Endothelial cell (in vitro differentiated cells): Measurements from ENCODE around the gene SAYSD1. TPM values are rescaled to one million over a fixed set of nuclear protein-coding genes. Genes with fewer than 3 reads are reported as not detected.

Experiments
- DNase-seq: peaks from one replicate; pipeline ENCODE4 v3.0.0; 2021; ENCODE audit warnings: low spot score
- H3K27ac Mint-ChIP-seq: one replicate; pipeline ENCODE4 v1.8.0; 2021; ENCODE audit warnings: mixed read lengths, inconsistent platforms; ENCODE audit not compliant: unreplicated experiment
- H3K27me3 Mint-ChIP-seq: one replicate; pipeline ENCODE4 v1.8.0; 2021; ENCODE audit warnings: mild to moderate bottlenecking, moderate library complexity, mixed read lengths, inconsistent platforms; ENCODE audit not compliant: unreplicated experiment
- H3K36me3 Mint-ChIP-seq: one replicate; pipeline ENCODE4 v1.8.0; 2021; ENCODE audit warnings: mild to moderate bottlenecking, low read depth, mixed read lengths, inconsistent platforms; ENCODE audit not compliant: unreplicated experiment
- H3K4me1 Mint-ChIP-seq: one replicate; pipeline ENCODE4 v1.8.0; 2021; ENCODE audit warnings: mild to moderate bottlenecking, mixed read lengths, inconsistent platforms; ENCODE audit not compliant: unreplicated experiment
- H3K4me3 Mint-ChIP-seq: one replicate; pipeline ENCODE4 v1.8.0; 2021; ENCODE audit warnings: mild to moderate bottlenecking, mixed read lengths, inconsistent platforms; ENCODE audit not compliant: unreplicated experiment
- H3K9me3 Mint-ChIP-seq: one replicate; pipeline ENCODE4 v1.8.0; 2021; ENCODE audit warnings: mixed read lengths, inconsistent platforms; ENCODE audit not compliant: unreplicated experiment
- total RNA-seq: library from RNA; stranded (reverse); fragmentation: NEBNext Ultra II Directional; extraction: Animal tissue kit (Norgen Biotek cat#: 25700); gene quantifications from one replicate; pipeline ENCODE4 v1.2.1, GENCODE V29; 2021; ENCODE audit not compliant: unreplicated experiment
- TF ChIP-seq, protein P1 (sequence below): fragments of 200-600 bp; sonication (generic); IDR thresholded peaks from one replicate; pipeline ENCODE4 v1.5.0; 2021; ENCODE audit warnings: antibody characterized with exemption; ENCODE audit not compliant: unreplicated experiment

SAYSD1 gene
- total RNA-seq, 1 donor from 2014 or later, result 10.8 TPM

DNA sequence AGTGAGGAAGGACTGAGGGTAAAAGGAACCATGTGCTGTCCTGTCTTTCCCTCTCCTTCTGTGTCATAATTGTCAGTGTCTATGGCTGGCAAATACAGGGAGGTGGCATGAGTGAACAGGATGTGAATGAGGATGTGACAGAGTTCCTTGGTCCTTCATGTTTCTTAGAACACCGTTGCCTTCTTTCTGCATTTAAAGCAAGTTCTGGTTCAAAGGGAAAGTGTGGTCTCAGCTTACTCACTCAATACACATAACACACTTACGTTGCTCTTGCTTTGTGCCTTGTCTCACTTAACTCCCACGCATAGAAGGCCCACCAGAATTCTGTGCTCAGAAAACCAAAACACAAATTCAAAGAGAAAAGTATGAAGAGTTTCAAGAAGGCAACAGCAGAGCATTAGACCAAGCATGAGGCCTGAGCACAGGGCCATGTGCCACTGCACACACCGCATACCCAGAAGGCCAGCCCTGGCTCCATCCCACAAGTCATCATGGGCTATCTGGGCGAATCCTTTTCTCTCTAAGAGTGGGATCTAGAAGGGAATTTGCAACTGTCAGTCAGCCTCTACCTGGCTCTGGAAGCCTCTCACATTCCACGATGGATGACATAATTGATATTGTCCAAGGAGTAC is 38.9 kb upstream of the SAYSD1 start:
- Mint-ChIP-seq H3K9me3 (no peaks in the 10 kb centered on the region), H3K27ac (no peak overlapping the region), H3K4me3 (no peak overlapping the region), H3K27me3 (peaks cover 4% of the 10 kb centered on the region), H3K36me3 (no peaks in the 10 kb centered on the region), H3K4me1 (peaks cover 19% of the 10 kb centered on the region)
- no peak for DNase-seq
- TF ChIP-seq, protein P1, sequence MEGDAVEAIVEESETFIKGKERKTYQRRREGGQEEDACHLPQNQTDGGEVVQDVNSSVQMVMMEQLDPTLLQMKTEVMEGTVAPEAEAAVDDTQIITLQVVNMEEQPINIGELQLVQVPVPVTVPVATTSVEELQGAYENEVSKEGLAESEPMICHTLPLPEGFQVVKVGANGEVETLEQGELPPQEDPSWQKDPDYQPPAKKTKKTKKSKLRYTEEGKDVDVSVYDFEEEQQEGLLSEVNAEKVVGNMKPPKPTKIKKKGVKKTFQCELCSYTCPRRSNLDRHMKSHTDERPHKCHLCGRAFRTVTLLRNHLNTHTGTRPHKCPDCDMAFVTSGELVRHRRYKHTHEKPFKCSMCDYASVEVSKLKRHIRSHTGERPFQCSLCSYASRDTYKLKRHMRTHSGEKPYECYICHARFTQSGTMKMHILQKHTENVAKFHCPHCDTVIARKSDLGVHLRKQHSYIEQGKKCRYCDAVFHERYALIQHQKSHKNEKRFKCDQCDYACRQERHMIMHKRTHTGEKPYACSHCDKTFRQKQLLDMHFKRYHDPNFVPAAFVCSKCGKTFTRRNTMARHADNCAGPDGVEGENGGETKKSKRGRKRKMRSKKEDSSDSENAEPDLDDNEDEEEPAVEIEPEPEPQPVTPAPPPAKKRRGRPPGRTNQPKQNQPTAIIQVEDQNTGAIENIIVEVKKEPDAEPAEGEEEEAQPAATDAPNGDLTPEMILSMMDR, result no peak

DNA sequence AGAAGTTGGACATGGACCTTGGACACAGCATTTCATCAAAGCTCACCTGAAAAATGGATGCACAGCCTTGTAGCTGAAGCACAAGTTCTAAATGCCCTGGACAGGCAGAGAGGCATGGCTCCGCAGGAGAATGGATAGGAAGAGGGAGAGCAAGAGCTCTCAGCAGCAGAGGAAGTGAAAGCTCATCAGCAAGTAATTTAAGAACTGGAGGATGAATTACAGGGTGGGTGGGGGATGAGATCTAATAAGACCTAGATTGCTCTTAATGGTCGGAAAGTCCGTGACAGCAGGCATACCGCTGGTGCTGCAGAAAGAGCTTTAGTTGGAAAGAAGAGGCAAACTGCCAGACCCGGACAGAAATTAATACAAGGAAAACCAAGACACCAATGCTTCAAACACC is 37.3 kb upstream of the SAYSD1 start:
- TF ChIP-seq, protein P1, result no peak
- Mint-ChIP-seq H3K4me1 (peaks cover 19% of the 10 kb centered on the region), H3K4me3 (no peak overlapping the region), H3K27me3 (peaks cover 4% of the 10 kb centered on the region), H3K9me3 (no peaks in the 10 kb centered on the region), H3K27ac (no peak overlapping the region), H3K36me3 (no peaks in the 10 kb centered on the region)
- no peak for DNase-seq

DNA sequence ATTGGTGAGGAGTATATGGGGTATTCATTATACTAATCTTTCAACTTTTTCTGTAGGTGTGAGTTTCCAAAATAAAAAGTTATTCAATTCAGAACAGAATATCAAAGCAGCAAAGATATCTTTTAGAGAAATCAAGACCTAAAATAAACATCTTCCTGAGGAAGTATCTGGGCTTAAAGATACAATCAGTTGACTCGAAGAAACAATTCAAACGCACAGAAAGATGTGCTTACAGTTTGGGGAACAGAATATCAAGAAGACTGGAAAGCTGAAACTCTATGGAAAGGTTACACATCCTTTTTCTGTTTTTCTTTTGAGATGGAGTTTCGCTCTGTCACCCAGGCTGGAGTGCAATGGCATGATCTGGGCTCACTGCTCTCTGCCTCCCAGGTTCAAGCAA is 36.2 kb upstream of the SAYSD1 start:
- no peak for DNase-seq
- peaks cover 19% of the 10 kb centered on the region for H3K4me1 Mint-ChIP-seq
- no peaks in the 10 kb centered on the region for H3K36me3 Mint-ChIP-seq
- H3K9me3 Mint-ChIP-seq, result no peaks in the 10 kb centered on the region
- H3K4me3 Mint-ChIP-seq, result no peak overlapping the region
- H3K27ac Mint-ChIP-seq, result no peak overlapping the region
- H3K27me3 Mint-ChIP-seq, result peaks cover 4% of the 10 kb centered on the region
- TF ChIP-seq, protein P1, result no peak

DNA sequence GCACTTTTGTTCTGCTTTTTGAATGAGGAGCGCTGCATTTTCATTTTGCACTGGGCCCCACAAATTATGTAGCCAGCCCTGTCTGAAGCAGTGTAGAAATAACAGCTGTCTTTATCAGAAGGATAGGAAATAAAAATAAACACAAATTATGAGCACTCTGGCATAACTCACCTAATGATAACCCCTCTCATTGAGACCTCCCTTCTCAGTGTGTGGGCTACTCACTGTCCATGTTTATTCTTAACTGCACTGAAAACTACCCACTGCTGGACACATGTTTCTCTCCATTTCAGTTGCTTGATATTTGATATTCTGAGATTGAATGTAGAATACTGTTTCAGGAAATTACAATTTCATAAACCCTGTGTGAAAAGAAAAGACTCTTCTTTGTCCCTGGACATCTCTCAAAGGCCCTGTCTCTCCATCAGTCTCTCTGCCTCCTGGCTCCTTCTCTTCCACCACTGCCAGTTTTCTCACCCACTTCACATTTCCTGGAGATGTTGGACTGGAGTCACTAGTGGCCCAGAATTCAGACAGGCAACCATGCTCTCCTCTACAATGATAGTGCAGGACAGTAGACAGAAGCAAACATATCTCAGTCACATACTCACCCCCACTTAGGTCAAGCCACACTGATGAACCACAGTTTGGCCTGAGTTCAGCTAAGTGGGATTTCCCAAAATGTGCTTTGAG is 29.6 kb upstream of the SAYSD1 start:
- Mint-ChIP-seq H3K27ac (no peak overlapping the region), H3K36me3 (no peaks in the 10 kb centered on the region), H3K9me3 (no peaks in the 10 kb centered on the region), H3K4me3 (no peak overlapping the region), H3K4me1 (peaks cover 29% of the 10 kb centered on the region), H3K27me3 (peaks cover 1% of the 10 kb centered on the region)
- TF ChIP-seq, protein P1, result no peak
- no peak for DNase-seq

DNA sequence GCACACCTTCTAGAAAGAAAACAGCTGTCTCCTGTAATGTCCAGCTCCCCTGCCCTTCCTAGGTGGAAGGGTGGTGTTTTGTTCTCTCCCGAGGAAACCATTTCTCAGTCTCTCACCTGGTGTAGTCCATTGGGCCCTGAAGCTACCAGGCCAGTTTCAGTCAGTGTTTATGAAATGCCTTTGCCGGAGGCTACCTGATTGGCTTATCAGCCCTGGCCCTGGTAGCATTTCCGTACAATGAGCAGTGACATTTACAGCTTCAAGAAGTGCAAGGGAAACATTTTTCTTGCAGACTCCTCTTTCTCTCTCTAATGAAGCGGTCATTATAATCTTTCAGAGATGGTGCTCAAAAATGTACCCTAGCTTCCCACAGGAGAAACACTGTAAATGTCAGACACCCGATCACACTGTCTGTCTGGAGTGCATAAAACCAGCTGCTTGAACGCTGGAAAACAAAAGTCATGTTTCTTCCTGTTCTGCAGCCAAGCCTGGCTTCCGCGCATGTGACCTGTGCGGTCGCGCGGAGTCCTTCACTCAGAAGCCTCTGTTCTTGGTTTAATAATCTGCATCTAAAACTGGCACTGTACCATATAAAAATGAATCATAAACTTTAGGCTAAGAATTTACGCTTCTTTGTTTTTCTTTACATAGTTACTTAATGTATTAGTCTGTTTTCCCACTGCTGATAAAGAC is 28.4 kb upstream of the SAYSD1 start:
- Mint-ChIP-seq H3K9me3 (no peaks in the 10 kb centered on the region), H3K27me3 (peaks cover 1% of the 10 kb centered on the region), H3K4me1 (peaks cover 29% of the 10 kb centered on the region), H3K4me3 (no peak overlapping the region), H3K36me3 (no peaks in the 10 kb centered on the region), H3K27ac (no peak overlapping the region)
- no peak for DNase-seq
- TF ChIP-seq, protein P1, result no peak
